Coronary artery (tissue), 2 donors: ENCODE measurements around the gene FGFR1OP2.

Experiments used
- DNase-seq: peaks from one replicate; pipeline ENCODE4 v3.0.0-alpha.2; 2017; ENCODE audit warnings: low spot score
- H3K27ac ChIP-seq, 2 donors: fragments of 200-600 bp; sonication (generic); one replicate each; pipeline ENCODE4 v1.5.1; 2016 to 2019
- H3K4me3 ChIP-seq: fragments of 200-600 bp; sonication (generic); 2 replicates; pipeline ENCODE4 v1.5.1; 2016; ENCODE audit warnings: mild to moderate bottlenecking, moderate library complexity
- CTCF ChIP-seq: fragments of 200-600 bp; sonication (generic); IDR thresholded peaks from one replicate; pipeline ENCODE4 v1.5.1; 2019; ENCODE audit warnings: antibody characterized with exemption

The FGFR1OP2 gene

DNA sequence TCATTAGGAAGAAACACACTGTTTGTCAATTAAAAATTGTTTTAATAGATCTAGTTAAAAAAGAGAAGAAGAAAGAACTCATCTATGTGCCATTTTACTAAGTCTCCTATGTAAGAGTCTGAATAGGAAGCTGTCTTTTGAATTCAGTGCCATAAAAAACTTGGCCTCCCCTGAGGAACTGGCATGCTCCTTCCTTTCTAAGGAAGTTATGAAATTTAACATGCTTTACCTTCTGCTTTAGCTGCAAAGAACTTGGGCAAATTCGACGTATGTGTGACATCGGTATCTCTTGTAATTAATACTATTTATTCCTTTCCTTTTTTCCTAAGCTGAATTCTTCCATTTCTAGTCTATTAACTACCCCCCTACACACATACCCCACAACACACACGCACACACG, 63.4 kb downstream of the FGFR1OP2 start:
- DNase-seq, result no peak
- no peak for TF ChIP-seq CTCF
- H3K27ac ChIP-seq, result no peak overlapping the region
- no peak overlapping the region for H3K4me3 ChIP-seq

DNA sequence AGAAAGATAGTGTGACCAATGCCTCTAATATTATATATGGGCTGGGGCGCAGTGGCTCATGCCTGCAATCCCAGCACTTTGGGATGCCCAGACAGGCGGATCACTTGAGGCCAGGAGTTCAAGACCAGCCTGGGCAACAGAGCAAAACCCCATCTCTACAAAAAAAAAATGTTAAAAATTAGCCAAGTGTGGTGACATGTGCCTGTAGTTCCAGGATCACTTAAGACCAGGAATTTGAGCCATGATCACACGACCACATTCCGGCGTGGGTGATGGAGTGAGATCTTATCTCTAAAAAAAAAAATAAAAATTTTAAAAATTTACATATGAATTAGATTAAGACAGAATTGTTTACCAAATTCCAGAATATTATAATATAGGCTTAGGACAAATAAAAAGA, 63.9 kb downstream of the FGFR1OP2 start:
- Histone ChIP-seq H3K27ac (no peak overlapping the region), H3K4me3 (no peak overlapping the region)
- TF ChIP-seq CTCF, result no peak

DNA sequence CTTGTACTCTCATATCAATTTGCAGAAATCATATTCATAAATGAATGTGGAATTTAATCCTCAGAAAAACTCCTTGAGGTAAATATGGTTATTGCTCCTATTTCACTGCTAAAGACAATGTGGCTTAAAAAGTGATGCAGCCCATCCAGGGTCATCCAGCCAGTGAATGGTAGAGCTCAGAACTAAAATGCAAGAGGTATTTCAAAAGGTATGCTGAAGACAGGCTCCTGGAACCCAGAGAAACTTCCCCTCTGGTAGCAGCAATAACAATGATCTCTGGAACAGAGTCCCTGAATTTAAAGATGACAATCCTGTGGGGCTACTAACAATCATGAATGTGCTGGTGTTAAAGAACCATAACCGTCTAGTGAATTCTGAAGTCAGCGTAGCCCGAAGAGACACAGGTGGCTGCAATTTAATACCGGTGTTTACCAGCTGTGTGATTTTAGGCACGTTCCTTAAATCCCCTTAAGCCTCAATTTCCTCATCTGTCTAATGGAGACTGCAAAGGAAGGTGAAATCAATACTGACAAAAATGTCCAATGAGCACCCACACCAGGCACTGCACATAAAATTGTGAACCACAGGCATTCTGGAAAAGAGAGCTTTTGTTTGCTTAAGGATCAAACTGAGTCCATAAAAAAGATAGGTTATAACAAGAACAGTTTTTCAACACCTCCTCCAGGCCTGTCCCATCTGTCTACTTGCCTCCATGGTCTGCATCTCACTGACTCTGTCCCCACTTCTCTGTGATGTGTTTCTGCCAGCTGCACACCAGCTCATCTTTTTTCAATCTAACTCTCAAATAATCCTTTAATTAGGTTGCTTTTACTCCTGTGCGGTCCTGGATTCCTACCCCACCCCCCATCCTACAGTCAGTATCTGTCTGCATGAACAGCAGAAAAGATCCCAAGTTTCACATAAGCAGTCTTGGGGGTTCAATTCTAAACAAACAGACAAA, 65.4 kb downstream of the FGFR1OP2 start:
- H3K27ac ChIP-seq, result no peak overlapping the region
- no peak for DNase-seq
- TF ChIP-seq CTCF, result no peak
- H3K4me3 ChIP-seq, result no peak overlapping the region

More for the DNA sequence above, 63.9 kb downstream of the FGFR1OP2 start:
- DNase-seq, result no peak

- TF ChIP-seq CTCF, result no peak
- no peak overlapping the region for H3K27ac ChIP-seq
- DNase-seq, result no peak
- H3K4me3 ChIP-seq, result no peak overlapping the region
These were observed 67.2 kb downstream of the FGFR1OP2 start for GRCh38 chr12:27005495-27005894.

GRCh38 chr12:27006797-27007467, 68.7 kb downstream of the FGFR1OP2 start:
- no peak for TF ChIP-seq CTCF
- no peak for DNase-seq
- no peak overlapping the region for H3K4me3 ChIP-seq
- no peak overlapping the region for H3K27ac ChIP-seq

DNA sequence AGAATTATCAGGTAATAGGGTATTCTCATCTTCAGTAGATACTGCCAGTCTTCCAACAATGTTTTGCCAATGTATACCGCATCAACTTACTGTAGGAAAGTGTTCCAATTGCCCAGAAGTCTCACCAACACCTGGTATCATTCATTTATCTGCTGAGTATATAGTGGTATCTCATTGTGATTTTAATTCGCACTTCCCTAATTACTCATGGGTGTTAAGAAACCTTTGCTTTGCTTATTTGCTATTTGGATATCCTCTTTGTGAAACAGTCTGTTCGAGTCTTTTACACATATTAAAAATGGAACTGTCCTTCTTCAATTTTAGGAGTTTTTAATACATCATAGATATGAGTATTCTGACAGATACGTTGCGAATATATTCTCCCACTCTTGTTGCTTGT, 69.8 kb downstream of the FGFR1OP2 start:
- Histone ChIP-seq H3K27ac (no peak overlapping the region), H3K4me3 (no peak overlapping the region)
- DNase-seq, result no peak
- TF ChIP-seq CTCF, result no peak

DNA sequence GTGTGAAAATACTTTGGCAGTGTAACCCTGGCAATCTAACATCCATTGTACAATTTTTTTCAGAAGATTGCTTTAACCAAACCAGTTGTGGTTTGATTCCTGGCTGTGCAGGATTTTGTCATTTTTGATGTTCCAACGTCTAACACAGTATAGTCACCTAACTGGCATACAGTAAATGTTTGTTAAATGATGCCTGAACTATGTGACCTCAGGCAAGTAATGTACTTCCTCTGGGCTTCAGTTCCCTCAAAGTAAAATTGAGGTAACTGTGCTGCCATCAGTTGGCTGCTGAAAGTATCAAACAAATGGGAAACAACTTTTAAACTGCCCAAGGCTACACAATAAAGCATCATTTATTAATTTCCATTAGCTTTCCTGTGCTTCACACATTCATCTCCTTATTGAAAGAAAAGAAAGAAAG, 71.6 kb downstream of the FGFR1OP2 start:
- Histone ChIP-seq H3K27ac (peak overlapping the region in 1 of 2 donors; percentile 13), H3K4me3 (no peak overlapping the region)
- DNase-seq, result no peak
- no peak for TF ChIP-seq CTCF
